HG03460 (cell line): ENCODE data around the gene TRNP1.
A peak's percentile ranks its signal among the peaks of the same experiment; 100 is the strongest.
"Not testable (repeated sequence)": the region's sequence is repeated elsewhere in the genome, so short reads cannot be mapped to it uniquely, and the experiment has no call there.

Experiments
- ATAC-seq: cut with Tn5 transposase; IDR thresholded peaks from one replicate; pipeline ENCODE4 v1.9.1; 2021; ENCODE audit not compliant: unreplicated experiment

The TRNP1 gene

DNA sequence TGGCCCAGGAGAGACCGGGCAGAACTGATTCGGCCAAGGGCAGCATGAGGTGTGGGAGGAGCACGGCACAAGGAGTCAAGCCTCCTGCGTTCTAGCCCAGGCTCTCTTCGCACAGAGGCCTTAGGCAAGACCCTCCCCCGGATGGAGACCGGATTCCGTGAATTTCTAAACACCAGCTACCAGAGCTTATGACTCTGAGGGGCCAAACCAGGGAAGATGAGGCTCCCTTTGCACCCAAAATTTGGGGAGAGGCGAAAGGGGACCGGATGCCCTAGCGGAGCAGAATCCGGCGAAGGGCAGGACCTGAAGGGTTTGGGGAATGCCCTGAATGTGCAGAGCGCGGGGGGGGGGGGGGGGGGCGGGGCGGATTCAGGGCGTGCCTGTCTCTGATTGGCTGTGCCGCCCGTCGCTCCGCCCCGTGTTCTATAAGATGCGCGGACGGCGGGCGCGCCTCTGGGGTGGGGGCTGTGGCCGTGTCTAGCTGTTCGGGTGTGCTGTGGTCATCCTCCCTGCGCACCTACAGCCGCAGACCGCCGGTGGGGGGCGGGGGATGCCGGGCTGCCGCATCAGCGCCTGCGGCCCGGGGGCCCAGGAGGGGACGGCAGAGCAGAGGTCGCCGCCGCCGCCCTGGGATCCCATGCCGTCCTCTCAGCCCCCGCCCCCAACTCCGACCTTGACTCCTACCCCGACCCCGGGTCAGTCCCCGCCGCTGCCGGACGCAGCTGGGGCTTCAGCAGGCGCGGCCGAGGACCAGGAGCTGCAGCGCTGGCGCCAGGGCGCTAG lies at the start of gene TRNP1:
Gene TRNP1, plus strand, starts transcription at position 456 of the 783 bp plus-strand sequence. Its CDS starts 95 bp downstream, at position 551.
- ATAC-seq = peak; percentile 46

DNA sequence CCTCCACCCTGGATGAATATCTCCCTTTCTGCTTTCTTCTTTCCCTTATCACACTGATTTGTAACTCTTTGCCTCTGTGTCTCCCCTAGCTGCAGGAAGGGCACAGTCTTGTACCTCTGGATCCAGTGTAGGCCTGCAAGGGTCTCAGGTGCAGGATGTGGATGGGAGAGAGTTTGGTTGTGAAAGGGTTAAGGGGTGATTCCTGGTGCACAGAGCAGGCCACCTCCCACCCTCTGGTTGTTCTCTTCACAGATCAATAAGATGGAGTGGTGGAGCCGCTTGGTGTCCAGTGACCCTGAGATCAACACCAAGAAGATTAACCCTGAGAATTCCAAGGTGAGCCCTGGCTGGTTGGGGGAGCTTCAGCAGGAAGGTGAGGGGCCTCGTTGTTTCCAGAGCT lies 48.4 kb upstream of the TRNP1 start:
- ATAC-seq = no peak

DNA sequence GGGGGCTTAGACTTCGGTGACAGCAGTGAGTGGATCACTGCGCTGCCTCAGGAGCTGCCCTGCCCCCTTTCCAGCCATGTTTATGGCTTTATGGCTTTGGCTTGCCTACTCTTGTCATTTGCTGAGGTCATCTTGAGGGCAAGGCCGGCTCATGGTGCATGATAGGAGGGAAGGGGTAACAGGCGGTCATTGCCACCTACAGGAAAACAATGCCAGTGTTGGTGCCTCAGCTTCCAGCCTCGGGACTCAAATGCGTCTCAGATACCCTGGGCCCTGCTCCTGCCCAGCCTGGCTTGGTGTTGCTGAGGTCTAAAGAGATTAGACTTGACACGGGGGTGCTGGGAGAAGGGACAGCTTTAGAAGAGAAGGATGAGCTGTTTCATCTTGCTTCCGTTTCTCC lies 47.8 kb upstream of the TRNP1 start:
- ATAC-seq = no peak

DNA sequence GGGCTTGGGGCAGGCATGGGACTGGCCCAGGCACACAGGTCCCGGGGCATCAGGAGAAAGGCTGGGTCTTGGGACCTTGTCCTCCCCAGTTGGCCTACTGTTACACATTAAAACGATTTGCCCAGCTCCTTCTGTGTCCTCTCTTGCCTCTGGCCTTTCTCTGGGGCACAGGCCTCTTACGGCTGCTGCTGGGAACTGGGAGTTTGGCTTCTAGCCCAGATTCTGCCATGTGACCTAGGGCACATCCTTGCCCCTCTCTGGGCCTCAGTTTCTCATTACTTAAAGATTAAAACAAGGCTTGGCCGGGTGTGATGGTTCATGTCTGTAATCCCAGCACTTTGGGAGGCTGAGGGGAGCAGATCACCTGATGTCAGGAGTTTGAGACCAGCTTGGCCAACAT lies 47.2 kb upstream of the TRNP1 start:
- no peak for ATAC-seq

DNA sequence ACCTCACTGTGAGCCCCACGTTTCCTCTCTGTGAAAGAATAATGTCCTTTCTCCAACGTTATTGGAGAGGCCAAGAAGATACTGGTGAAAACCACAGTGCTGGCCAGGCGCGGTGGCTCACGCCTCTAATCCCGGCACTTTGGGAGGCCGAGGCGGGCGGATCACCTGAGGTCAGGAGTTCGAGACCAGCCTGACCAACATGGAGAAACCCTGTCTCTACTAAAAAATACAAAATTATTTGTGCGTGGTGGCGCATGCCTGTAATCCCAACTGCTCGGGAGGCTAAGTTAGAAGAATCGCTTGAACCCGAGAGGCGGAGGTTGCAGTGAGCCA lies 44.8 kb upstream of the TRNP1 start:
- ATAC-seq = not testable (repeated sequence)

GRCh38 chr1:26949266-26949925 lies 44.1 kb upstream of the TRNP1 start:
- ATAC-seq = no peak

- ATAC-seq = no peak
Observed at GRCh38 chr1:26949926-26950319, 43.6 kb upstream of the TRNP1 start.

DNA sequence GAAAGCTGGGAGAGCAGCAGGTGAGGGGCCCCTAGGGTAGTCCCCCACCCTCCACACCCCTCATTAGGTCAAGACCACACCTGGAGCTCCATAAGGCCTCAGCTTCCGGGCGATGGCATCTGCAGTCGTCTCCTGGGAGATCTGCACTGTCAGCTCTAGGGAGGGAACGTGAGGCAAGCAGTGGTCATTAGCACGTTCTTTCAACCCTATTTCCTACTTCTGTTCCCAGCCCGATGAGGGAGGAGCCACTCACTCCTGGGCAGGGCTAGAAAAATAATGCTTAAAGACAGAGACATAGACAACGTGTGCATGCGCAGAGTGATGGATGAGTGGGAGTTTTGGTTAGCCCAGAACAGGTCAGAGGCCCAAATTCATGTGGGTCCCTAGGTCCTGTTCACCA lies 42.9 kb upstream of the TRNP1 start:
- no peak for ATAC-seq

DNA sequence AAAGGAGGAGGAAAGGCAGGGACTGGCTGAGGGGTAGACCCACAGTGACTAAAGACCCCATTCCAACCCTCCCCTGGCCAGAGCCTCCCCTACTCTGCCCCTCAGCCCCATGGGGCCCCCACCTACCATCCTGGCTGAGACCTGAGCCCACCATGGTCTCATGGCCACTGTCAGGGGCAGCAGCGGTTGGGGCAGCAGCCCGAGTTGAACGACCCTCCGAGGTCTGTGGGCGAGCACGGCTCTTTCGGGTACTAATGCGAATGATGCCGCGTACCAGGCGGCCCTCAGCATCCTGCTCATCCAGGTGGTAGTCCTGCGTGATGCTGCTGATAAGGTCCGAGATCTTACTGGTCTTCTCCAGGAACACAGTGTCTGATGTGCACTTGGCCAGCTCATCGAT lies 42.3 kb upstream of the TRNP1 start:
- ATAC-seq = no peak

GRCh38 chr1:26951821-26952497 lies 41.5 kb upstream of the TRNP1 start:
- ATAC-seq = no peak

- ATAC-seq = no peak
Observed at GRCh38 chr1:26953374-26953773, 40.1 kb upstream of the TRNP1 start.

DNA sequence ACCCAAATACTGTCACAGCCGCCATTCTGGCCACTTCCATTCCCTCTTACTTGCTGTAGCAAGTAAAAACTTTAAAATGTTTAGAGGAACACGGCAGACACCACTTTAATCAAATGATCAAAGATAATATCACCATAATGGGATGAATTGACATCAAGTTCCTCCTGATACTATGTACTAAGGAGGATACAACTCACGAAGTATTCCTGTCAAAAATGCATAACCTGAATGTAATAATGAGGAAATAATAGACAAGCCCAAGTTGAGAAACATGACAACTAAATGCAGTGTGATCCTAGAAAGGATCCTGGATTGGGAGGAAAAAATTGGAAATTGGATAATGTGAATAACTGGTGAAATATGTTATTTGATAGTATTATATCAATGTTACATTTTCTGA lies 37.2 kb upstream of the TRNP1 start:
- ATAC-seq = no peak

DNA sequence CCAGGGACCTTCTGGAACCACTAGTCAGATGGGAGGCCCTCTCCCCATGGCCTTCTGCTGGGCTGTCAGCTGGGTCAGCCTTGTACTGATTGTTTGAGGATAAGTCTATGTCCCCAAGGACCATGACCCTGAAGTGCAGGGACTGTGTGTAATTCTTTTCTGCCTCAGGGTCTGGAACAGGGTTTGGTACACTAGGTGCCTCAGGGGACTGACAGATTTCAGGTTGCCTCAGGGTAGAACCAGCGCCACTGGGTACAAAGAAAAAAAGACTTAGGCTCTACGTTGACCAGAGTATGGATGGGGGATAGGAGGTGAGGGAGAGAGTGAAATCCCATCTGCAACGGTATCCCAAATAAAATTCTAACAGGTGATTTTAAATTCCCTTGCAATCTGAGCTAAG lies 36.2 kb upstream of the TRNP1 start:
- ATAC-seq = no peak

- no peak for ATAC-seq
Observed at GRCh38 chr1:26959270-26959669, 34.2 kb upstream of the TRNP1 start.

DNA sequence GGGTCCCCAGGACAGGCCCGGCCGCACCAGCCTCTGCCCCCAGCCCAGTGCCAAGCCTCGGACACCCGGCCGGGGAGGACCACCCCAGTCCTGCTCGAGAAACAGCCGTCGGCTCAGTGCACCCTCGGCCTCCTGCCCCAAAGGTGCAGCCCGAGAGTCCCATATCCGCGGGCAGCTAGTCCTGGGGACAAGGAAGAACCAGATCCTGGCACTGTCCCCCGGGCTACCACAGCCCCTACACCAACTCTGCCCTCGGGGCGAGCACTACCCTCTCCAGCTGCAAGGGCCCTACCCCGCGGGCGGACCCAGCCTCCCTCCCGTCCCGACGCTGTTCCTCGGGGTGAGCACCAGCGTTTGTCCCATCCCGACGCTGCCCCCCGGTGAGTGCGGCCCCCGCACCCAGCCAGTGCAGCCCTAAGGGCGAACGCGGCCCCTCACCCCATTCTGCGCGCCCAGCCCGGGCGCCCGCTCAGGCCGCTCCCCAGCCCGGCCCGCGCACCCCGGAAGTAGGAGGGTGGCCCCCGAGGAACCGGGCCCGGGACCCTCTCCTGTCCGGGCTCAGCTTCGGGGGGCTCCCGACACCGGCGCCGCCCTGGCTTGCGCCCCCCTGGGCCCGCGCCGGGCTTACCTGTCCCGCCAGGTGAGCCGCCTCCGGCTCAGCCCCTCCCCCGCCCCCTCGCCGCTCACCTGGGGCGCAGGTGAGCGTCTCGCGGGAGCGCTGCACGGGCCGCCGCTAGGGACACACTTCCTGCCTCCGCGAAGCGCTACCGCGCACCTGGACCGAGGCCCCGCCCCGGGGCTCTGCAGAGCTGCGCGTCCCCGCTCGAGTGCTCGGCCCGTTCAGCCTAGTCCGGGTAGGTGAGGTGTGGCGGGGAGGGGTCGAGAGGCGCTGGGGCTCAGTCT lies 33.5 kb upstream of the TRNP1 start, which contains the start of gene KDF1:
Gene KDF1, minus strand, starts transcription at position 747 of the 903 bp plus-strand sequence. CDS start 8,088 bp downstream, outside the sequence.
- no peak for ATAC-seq

DNA sequence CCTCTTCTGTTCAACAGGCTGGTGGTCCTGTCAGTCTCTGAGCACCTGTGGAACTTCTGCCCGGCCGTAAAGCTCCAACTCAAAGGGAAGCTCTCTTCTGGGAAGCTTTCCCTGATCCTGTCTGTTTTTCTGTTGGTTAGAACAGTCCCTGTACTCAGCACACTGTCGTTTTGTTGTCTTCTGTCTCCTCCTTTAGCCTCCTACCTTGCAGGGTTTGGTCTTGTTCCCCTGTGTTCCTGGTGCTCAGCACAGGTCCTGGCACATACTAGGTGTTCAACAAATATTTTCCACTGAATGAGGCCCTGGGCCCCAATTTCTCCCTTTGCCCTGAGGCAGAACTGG lies 32.9 kb upstream of the TRNP1 start:
- ATAC-seq = no peak

DNA sequence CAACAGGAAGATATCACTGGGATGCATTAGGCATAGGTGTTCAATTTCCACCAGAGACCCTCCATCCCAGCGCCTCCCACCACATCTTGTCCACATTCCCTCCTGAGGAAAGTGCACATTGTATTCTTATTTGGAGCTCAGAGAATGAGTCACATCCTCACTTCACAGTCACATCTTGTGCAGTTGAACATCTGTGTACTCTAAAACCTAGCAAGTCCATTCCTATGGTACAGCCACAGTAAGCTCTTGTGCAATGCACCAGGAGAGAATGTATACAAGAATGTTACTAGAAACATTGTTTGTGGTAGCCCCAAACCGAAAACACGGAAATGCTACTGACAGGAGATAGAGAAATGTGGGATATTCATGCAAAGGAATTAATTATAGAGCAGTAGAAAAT lies 31.7 kb upstream of the TRNP1 start:
- ATAC-seq = no peak

DNA sequence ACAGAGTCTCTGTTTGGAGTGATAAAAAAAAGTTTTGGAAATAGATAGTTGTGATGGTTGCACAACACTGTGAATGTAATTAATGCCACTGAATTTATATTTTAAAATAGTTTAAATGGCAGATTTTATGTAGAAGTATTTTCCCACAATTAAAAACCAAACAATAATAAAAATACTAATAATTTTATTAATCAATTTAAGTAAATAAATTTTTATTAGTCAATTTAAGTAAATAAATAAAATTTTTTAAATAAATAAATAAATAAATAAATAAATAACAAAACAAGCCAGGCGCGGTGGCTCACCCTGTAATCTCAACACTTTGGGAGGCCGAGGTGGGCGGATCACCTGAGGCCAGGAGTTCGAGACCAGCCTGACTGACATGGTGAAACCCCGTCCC lies 28.3 kb upstream of the TRNP1 start:
- no peak for ATAC-seq

DNA sequence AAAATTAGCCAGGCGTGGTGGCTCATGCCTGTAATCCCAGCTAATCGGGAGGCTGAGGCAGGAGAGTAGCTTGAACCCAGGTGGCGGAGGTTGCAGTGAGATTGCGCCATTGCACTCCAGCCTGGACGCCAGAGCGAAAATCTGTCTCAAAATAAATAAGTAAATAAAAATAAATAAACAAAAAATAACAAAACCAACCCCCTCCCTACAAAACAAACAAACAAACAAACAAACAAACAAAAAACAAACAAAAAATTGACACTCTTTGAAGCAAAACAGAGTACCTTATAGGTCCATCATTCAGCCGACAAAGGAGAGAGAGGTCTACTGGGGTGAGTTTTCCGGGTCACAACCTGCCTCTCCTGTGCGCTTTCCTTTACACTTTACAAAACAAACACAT lies 27.9 kb upstream of the TRNP1 start:
- ATAC-seq = no peak

DNA sequence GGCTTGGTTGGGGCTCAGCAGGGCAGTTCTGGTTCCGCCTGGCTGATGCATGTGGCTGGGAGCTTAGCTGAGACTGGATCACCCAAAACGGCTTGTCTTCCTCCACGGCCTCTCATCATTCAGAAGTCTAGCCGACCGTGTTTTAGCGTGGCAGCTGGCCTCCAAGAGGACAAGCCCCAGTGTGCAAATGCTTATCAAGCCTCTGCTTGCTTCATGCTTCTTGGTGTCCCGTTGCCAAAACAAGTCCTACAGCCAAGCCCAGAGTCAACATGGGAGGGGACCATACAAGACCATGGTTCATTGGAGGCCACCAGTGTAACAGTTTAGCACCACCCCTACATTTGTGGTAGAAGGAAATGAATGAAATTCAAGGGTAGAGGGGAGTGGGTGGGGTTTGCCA lies 22.7 kb upstream of the TRNP1 start:
- no peak for ATAC-seq

DNA sequence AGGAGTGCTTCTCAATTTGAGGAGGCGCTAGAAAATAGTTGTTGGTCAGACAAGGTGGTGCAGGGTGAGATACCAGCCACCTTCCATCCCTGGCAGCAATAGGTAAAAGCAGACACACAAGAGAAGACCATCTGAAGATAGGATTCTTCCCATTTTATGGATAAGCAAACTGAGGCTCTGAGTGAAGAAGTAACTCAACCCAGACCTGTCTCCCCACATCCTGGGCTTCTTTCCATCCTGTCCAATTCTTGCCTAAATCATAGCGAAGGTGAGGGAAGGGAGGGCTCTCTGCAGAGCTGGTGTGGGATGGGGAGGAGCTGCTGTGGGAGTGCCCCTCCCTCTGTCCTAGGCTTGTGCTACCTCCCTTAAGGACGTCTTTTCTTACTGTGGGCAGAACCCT lies 21.9 kb upstream of the TRNP1 start:
- no peak for ATAC-seq
